CD4-positive, alpha-beta T cell (primary cell): Measurements from ENCODE around the gene PLCB1. TPM values are rescaled to one million over a fixed set of nuclear protein-coding genes. Genes with fewer than 3 reads are reported as not detected.

Experiments used
- ATAC-seq: fragments of 200-7000 bp; cut with Tn5 transposase; one replicate; pipeline ENCODE4 v1.10.0; 2022; ENCODE audit warnings: mild to moderate bottlenecking; ENCODE audit not compliant: poor library complexity
- CTCF ChIA-PET: fragments of 350-600 bp; sonication (Branson Sonifier 250); formaldehyde crosslinking; loops from one replicate; lab custom pipeline; 2021; ENCODE audit warnings: antibody characterized with exemption, inconsistent platforms; lab: Charles Lee
- POLR2A ChIA-PET: fragments of 350-600 bp; sonication (Branson Sonifier 250); formaldehyde crosslinking; loops from one replicate; lab custom pipeline; 2021; ENCODE audit warnings: antibody characterized with exemption, inconsistent platforms; lab: Charles Lee
- DNase-seq, 14 experiments: peaks; one replicate each; pipeline ENCODE4 v3.0.0-alpha.2; 2013 to 2020; ENCODE audit warnings: mixed read lengths in 2 of 14
- H3K27ac ChIP-seq, 2 donors: one replicate each; pipeline versions ENCODE4 v1.5.1 to v1.7.0; 2013; ENCODE audit warnings: low read length in 2 of 2, low read depth in 1 of 2, mild to moderate bottlenecking in 1 of 2
- H3K27me3 ChIP-seq, 2 experiments: 1 replicate in 1 of 2; 2 replicates in 1 of 2; pipeline versions ENCODE4 v1.6.1 to v1.7.0; 2013; ENCODE audit warnings: low read length in 2 of 2, control low read depth in 1 of 2, mild to moderate bottlenecking in 1 of 2, moderate library complexity in 1 of 2; ENCODE audit not compliant: insufficient read depth in 2 of 2, control insufficient read depth in 1 of 2
- H3K36me3 ChIP-seq: one replicate; pipeline ENCODE4 v1.6.1; 2013; ENCODE audit warnings: low read length, control low read depth; ENCODE audit not compliant: insufficient read depth
- H3K4me1 ChIP-seq: one replicate; pipeline ENCODE4 v1.6.1; 2013; ENCODE audit warnings: low read length, control low read depth; ENCODE audit not compliant: insufficient read depth
- H3K4me3 ChIP-seq: one replicate; pipeline ENCODE4 v1.5.1; 2013; ENCODE audit warnings: mild to moderate bottlenecking, low read length, moderate library complexity
- H3K9me3 ChIP-seq, 2 experiments: 1 replicate in 1 of 2; 2 replicates in 1 of 2; pipeline versions ENCODE4 v1.6.1 to v1.7.0; 2013; ENCODE audit warnings: low read length in 2 of 2, mild to moderate bottlenecking in 2 of 2, control low read depth in 1 of 2, moderate library complexity in 1 of 2; ENCODE audit not compliant: control insufficient read depth in 1 of 2, insufficient read depth in 1 of 2
- H3K27ac Mint-ChIP-seq: one replicate; pipeline ENCODE4 v1.8.0; 2020; ENCODE audit warnings: mixed read lengths
- H3K27me3 Mint-ChIP-seq: one replicate; pipeline ENCODE4 v1.8.0; 2021; ENCODE audit warnings: mixed read lengths
- H3K36me3 Mint-ChIP-seq: one replicate; pipeline ENCODE4 v1.8.0; 2021; ENCODE audit warnings: low read depth, mixed read lengths
- H3K4me1 Mint-ChIP-seq: one replicate; pipeline ENCODE4 v1.8.0; 2021; ENCODE audit warnings: low read depth, mixed read lengths
- H3K4me3 Mint-ChIP-seq: one replicate; pipeline ENCODE4 v1.8.0; 2020; ENCODE audit warnings: mild to moderate bottlenecking, mixed read lengths
- H3K9me3 Mint-ChIP-seq: one replicate; pipeline ENCODE4 v1.8.0; 2020; ENCODE audit warnings: mixed read lengths
- CTCF ChIP-seq: fragments of 200-600 bp; IDR thresholded peaks from one replicate; pipeline ENCODE4 v1.8.0; 2022; ENCODE audit warnings: antibody characterized with exemption, mild to moderate bottlenecking
- intact Hi-C, 2 experiments: fragments of 100-400 bp; cut with DNase I in 1 of 2; cut with micrococcal nuclease in 1 of 2; formaldehyde crosslinking; loops; one replicate each; pipeline versions ENCODE4 v1.15.1 to v1.9.0; 2023 to 2025; cut with DNase I, micrococcal nuclease
- total RNA-seq, 174 experiments: library from RNA in 2 of 174; stranded (reverse) in 2 of 174; gene quantifications; one replicate each; pipeline ENCODE4 v1.2.3 and lab custom pipeline; 2021 to 2026

The PLCB1 gene
- total RNA-seq, 2 experiments from 2014 or later = 3.8 to 5.6 TPM

- Histone ChIP-seq H3K4me3 (no peak overlapping the region), H3K4me1 (no peaks in the 10 kb centered on the region), H3K27ac (no peak overlapping the region), H3K36me3 (no peaks in the 10 kb centered on the region), H3K9me3 (no peaks in the 10 kb centered on the region), H3K27me3 (no peaks in the 10 kb centered on the region)
- POLR2A ChIA-PET = no interaction called here
- TF ChIP-seq CTCF = no peak
- H3K4me3 Mint-ChIP-seq = no peak overlapping the region
- H3K36me3 Mint-ChIP-seq = no peaks in the 10 kb centered on the region
- intact Hi-C loops = no loop called here
- H3K9me3 Mint-ChIP-seq = no peaks in the 10 kb centered on the region
- H3K27me3 Mint-ChIP-seq = no peaks in the 10 kb centered on the region
- no peak overlapping the region for H3K27ac Mint-ChIP-seq
- CTCF ChIA-PET = no interaction called here
- no peaks in the 10 kb centered on the region for H3K4me1 Mint-ChIP-seq
- no peak for DNase-seq
- ATAC-seq = no peak
These were observed 624.3 kb downstream of the PLCB1 start for GRCh38 chr20:8756410-8756809.

- H3K4me1 ChIP-seq = no peaks in the 10 kb centered on the region
- ATAC-seq (no peak), DNase-seq (no peak)
- H3K4me3 Mint-ChIP-seq = no peak overlapping the region
- no peak overlapping the region for H3K4me3 ChIP-seq
- H3K27ac Mint-ChIP-seq = no peak overlapping the region
- no peaks in the 10 kb centered on the region for H3K36me3 ChIP-seq
- H3K4me1 Mint-ChIP-seq = no peaks in the 10 kb centered on the region
- no peak overlapping the region for H3K27ac ChIP-seq
- no peaks in the 10 kb centered on the region for H3K9me3 Mint-ChIP-seq
- H3K9me3 ChIP-seq = no peaks in the 10 kb centered on the region
- no peak for TF ChIP-seq CTCF
- intact Hi-C loops = no loop called here
- CTCF ChIA-PET = interaction anchor here (0.7 kb wide), 1 partner anchor 14 kb away, joined by 3 read pairs; no protein-coding TSS in a partner anchor
- POLR2A ChIA-PET = no interaction called here
- H3K36me3 Mint-ChIP-seq = no peaks in the 10 kb centered on the region
- H3K27me3 Mint-ChIP-seq = no peaks in the 10 kb centered on the region
- H3K27me3 ChIP-seq = no peaks in the 10 kb centered on the region
These were observed 625.1 kb downstream of the PLCB1 start for GRCh38 chr20:8757146-8757545.

GRCh38 chr20:8764344-8764962 is 632.4 kb downstream of the PLCB1 start:
- no peak overlapping the region for H3K4me3 ChIP-seq
- no peaks in the 10 kb centered on the region for H3K4me1 ChIP-seq
- POLR2A ChIA-PET = no interaction called here
- H3K4me1 Mint-ChIP-seq = no peaks in the 10 kb centered on the region
- ATAC-seq = no peak
- H3K36me3 Mint-ChIP-seq = no peaks in the 10 kb centered on the region
- H3K27ac Mint-ChIP-seq = no peak overlapping the region
- H3K27me3 Mint-ChIP-seq = no peaks in the 10 kb centered on the region
- no peaks in the 10 kb centered on the region for H3K27me3 ChIP-seq
- DNase-seq = no peak
- CTCF ChIA-PET = no interaction called here
- intact Hi-C loops = no loop called here
- no peaks in the 10 kb centered on the region for H3K9me3 Mint-ChIP-seq
- no peaks in the 10 kb centered on the region for H3K9me3 ChIP-seq
- no peaks in the 10 kb centered on the region for H3K36me3 ChIP-seq
- no peak overlapping the region for H3K27ac ChIP-seq
- TF ChIP-seq CTCF = no peak
- no peak overlapping the region for H3K4me3 Mint-ChIP-seq
